ENCODE data around the gene MYOCOS.

MYOCOS gene

GRCh38 chr1:171674431-171675405 lies 52.7 kb downstream of the MYOCOS start:
- CTCF ChIA-PET, result interaction anchor here (1.3 to 1.4 kb wide), 2 partner anchors 17 to 19 kb away, joined by 4 read pairs; no protein-coding TSS in a partner anchor
- no peak for DNase-seq (ENCODE audit: extremely low spot score)
- no peak for TF ChIP-seq CTCF (IDR thresholded peaks at IDR 0.05; ENCODE audit: control extremely low read depth, extremely low read depth, low read depth, missing control alignments)
- POLR2A ChIA-PET, result no interaction called here
